Measurements from ENCODE around the gene SUN5. TPM values are rescaled to one million over a fixed set of nuclear protein-coding genes. Genes with fewer than 3 reads are reported as not detected.
A peak's percentile ranks its signal among the peaks of the same experiment; 100 is the strongest.

SUN5 gene
- total and polyA plus RNA-seq, 2 donors from 2014 or later = not detected

GRCh38 chr20:32968478-32969241 is 35.6 kb downstream of the SUN5 start:
- Histone ChIP-seq H3K4me1 (ENCODE audit: control insufficient read depth in 2 of 3, insufficient read depth in 2 of 3, low read depth in 1 of 3, low read length in 3 of 3) (no peaks in the 10 kb centered on the region), H3K9ac (ENCODE audit: low read length in 3 of 3) (no peak overlapping the region), H3K9me3 (ENCODE audit: control insufficient read depth in 2 of 3, insufficient read depth in 1 of 3, low read length in 3 of 3) (no peaks in the 10 kb centered on the region), H3K36me3 (ENCODE audit: control insufficient read depth in 2 of 3, insufficient read depth in 3 of 3, low read length in 3 of 3) (no peaks in the 10 kb centered on the region), H3K27me3 (ENCODE audit: control insufficient read depth, insufficient read depth, low read length) (no peaks in the 10 kb centered on the region), H3K4me3 (ENCODE audit: low read length in 3 of 3) (no peak overlapping the region), H3K27ac (ENCODE audit: low read depth in 2 of 2, low read length in 2 of 2) (no peak overlapping the region)
- intact Hi-C loops (cut with DNase I) = no loop called here
- TF ChIP-seq CTCF (IDR thresholded peaks at IDR 0.05; ENCODE audit: borderline replicate concordance, extremely low read depth, insufficient read depth) = no peak
- FAIRE-seq (no peak), DNase-seq (peak in 1 of 5 donors; percentile 43)

- peak in 1 of 5 donors; percentile 32 for DNase-seq
- Histone ChIP-seq H3K9ac (ENCODE audit: low read length in 3 of 3) (no peak overlapping the region), H3K9me3 (ENCODE audit: control insufficient read depth in 2 of 3, insufficient read depth in 1 of 3, low read length in 3 of 3) (no peaks in the 10 kb centered on the region), H3K36me3 (ENCODE audit: control insufficient read depth in 2 of 3, insufficient read depth in 3 of 3, low read length in 3 of 3) (no peaks in the 10 kb centered on the region), H3K27me3 (ENCODE audit: control insufficient read depth, insufficient read depth, low read length) (no peaks in the 10 kb centered on the region), H3K4me1 (ENCODE audit: control insufficient read depth in 2 of 3, insufficient read depth in 2 of 3, low read depth in 1 of 3, low read length in 3 of 3) (no peaks in the 10 kb centered on the region), H3K27ac (ENCODE audit: low read depth in 2 of 2, low read length in 2 of 2) (no peak overlapping the region), H3K4me3 (ENCODE audit: low read length in 3 of 3) (no peak overlapping the region)
- intact Hi-C loops (cut with DNase I) = no loop called here
- no peak for FAIRE-seq
- no peak for TF ChIP-seq CTCF (IDR thresholded peaks at IDR 0.05; ENCODE audit: borderline replicate concordance, extremely low read depth, insufficient read depth)
Measured at GRCh38 chr20:32967961-32968457, 36.2 kb downstream of the SUN5 start.

GRCh38 chr20:32966881-32967781 is 37.1 kb downstream of the SUN5 start:
- Histone ChIP-seq H3K9me3 (ENCODE audit: control insufficient read depth in 2 of 3, insufficient read depth in 1 of 3, low read length in 3 of 3) (no peaks in the 10 kb centered on the region), H3K27me3 (ENCODE audit: control insufficient read depth, insufficient read depth, low read length) (no peaks in the 10 kb centered on the region), H3K9ac (ENCODE audit: low read length in 3 of 3) (no peak overlapping the region), H3K4me1 (ENCODE audit: control insufficient read depth in 2 of 3, insufficient read depth in 2 of 3, low read depth in 1 of 3, low read length in 3 of 3) (no peaks in the 10 kb centered on the region), H3K36me3 (ENCODE audit: control insufficient read depth in 2 of 3, insufficient read depth in 3 of 3, low read length in 3 of 3) (no peaks in the 10 kb centered on the region), H3K4me3 (ENCODE audit: low read length in 3 of 3) (no peak overlapping the region), H3K27ac (ENCODE audit: low read depth in 2 of 2, low read length in 2 of 2) (no peak overlapping the region)
- FAIRE-seq (no peak), DNase-seq (peak in 1 of 5 donors; percentile 48)
- intact Hi-C loops (cut with DNase I) = no loop called here
- no peak for TF ChIP-seq CTCF (IDR thresholded peaks at IDR 0.05; ENCODE audit: borderline replicate concordance, extremely low read depth, insufficient read depth)

Data from kidney (tissue), 14 donors.